GM23248 (cell line): ENCODE measurements around the gene CEP152. TPM values are rescaled to one million over a fixed set of nuclear protein-coding genes. Genes with fewer than 3 reads are reported as not detected.

Experiments
- DNase-seq: peaks from one replicate; pipeline ENCODE4 v3.0.0-alpha.2; 2015
- H2AFZ ChIP-seq: fragments of 200-600 bp; sonication (generic); 2 replicates; pipeline ENCODE4 v1.6.1; 2016; ENCODE audit warnings: antibody characterized with exemption
- H3F3A ChIP-seq: fragments of 200-600 bp; sonication (generic); 2 replicates; pipeline ENCODE4 v1.6.1; 2016; ENCODE audit warnings: mild to moderate bottlenecking, antibody characterized with exemption, mixed run types; ENCODE audit not compliant: insufficient read depth
- H3K27ac ChIP-seq: fragments of 200-600 bp; sonication (generic); 2 replicates; pipeline ENCODE4 v1.5.1; 2016; ENCODE audit warnings: mild to moderate bottlenecking
- H3K27me3 ChIP-seq: fragments of 200-600 bp; sonication (generic); replicated peaks from 2 replicates; pipeline ENCODE4 v1.6.1; 2016; ENCODE audit warnings: mild to moderate bottlenecking; ENCODE audit not compliant: insufficient read depth
- H3K36me3 ChIP-seq: fragments of 200-600 bp; sonication (generic); 2 replicates; pipeline ENCODE4 v1.6.1; 2016; ENCODE audit warnings: low read depth, mild to moderate bottlenecking
- H3K4me1 ChIP-seq: fragments of 200-600 bp; sonication (generic); 2 replicates; pipeline ENCODE4 v1.6.1; 2016; ENCODE audit warnings: mild to moderate bottlenecking; ENCODE audit not compliant: insufficient read depth
- H3K4me2 ChIP-seq: fragments of 200-600 bp; sonication (generic); one replicate; pipeline ENCODE4 v1.6.1; 2016; ENCODE audit warnings: mild to moderate bottlenecking; ENCODE audit not compliant: unreplicated experiment
- H3K4me3 ChIP-seq: fragments of 200-600 bp; sonication (generic); 2 replicates; pipeline ENCODE4 v1.5.1; 2016; ENCODE audit warnings: mild to moderate bottlenecking
- H3K79me2 ChIP-seq: fragments of 200-600 bp; sonication (generic); 2 replicates; pipeline ENCODE4 v1.6.1; 2016; ENCODE audit warnings: mild to moderate bottlenecking; ENCODE audit not compliant: insufficient read depth
- H3K9ac ChIP-seq: fragments of 200-600 bp; sonication (generic); 2 replicates; pipeline ENCODE4 v1.6.1; 2016; ENCODE audit warnings: mild to moderate bottlenecking
- H3K9me2 ChIP-seq: fragments of 200-600 bp; sonication (generic); 2 replicates; pipeline ENCODE4 v1.6.1; 2016; ENCODE audit warnings: mixed run types, mild to moderate bottlenecking, moderate library complexity; ENCODE audit not compliant: insufficient read depth
- H3K9me3 ChIP-seq: fragments of 200-600 bp; sonication (generic); one replicate; pipeline ENCODE4 v1.6.1; 2017; ENCODE audit warnings: low read depth
- H4K20me1 ChIP-seq: fragments of 200-600 bp; sonication (generic); 2 replicates; pipeline ENCODE4 v1.6.0; 2016; ENCODE audit not compliant: insufficient read depth
- EZH2 ChIP-seq: fragments of 200-600 bp; sonication (generic); IDR thresholded peaks from 2 replicates; pipeline ENCODE4 v1.6.1; 2018; ENCODE audit warnings: antibody characterized with exemption, mild to moderate bottlenecking; ENCODE audit not compliant: insufficient read depth, poor library complexity, severe bottlenecking
- EZH2phosphoT487 ChIP-seq: fragments of 200-600 bp; sonication (generic); IDR thresholded peaks from 2 replicates; pipeline ENCODE4 v1.6.1; 2018; ENCODE audit warnings: antibody characterized with exemption, moderate library complexity, mild to moderate bottlenecking, low read depth; ENCODE audit not compliant: insufficient read depth
- WGBS, 2 experiments: methylation state at CpG; one replicate each; pipeline ENCODE4 v1.1.6; 2015 to 2017; ENCODE audit warnings: low lambda C conversion rate in 2 of 2, low coverage in 1 of 2; ENCODE audit errors: missing lambda C conversion rate in 2 of 2; 5-methylcytosine and 5-hydroxymethylcytosine counted together
- in situ Hi-C: fragments of 300-500 bp; cut with MboI; formaldehyde crosslinking; loops from 2 replicates; pipeline ENCODE4 v1.15.0; 2020
- polyA plus RNA-seq: library from polyadenylated mRNA; unstranded; fragments of >200 nt; fragmentation: Nextera tagmentation; extraction: Ambion mirVana; gene quantifications from 2 replicates; pipeline ENCODE4 v1.2.1, GENCODE V29; 2016
- total RNA-seq: library from RNA; depleted of rRNA; stranded (reverse); fragments of >200 nt; shearing (Covaris generic); gene quantifications from 2 replicates; pipeline ENCODE4 v1.2.3, GENCODE V29; 2014

Gene CEP152
- total and polyA plus RNA-seq, 2 experiments from 2014 or later: 1.8 to 3.6 TPM

- TF ChIP-seq EZH2: no peak
- TF ChIP-seq EZH2phosphoT487: no peak
- 91 to 93% methylated on average over 10 of the region's 10 CpGs for WGBS, 2 experiments
- Histone ChIP-seq H3K27me3 (no peaks in the 10 kb centered on the region), H4K20me1 (no peaks in the 10 kb centered on the region), H2AFZ (no peak overlapping the region), H3K9ac (no peak overlapping the region), H3K4me1 (peaks cover 15% of the 10 kb centered on the region), H3K36me3 (peaks cover 5% of the 10 kb centered on the region), H3K79me2 (no peaks in the 10 kb centered on the region), H3K9me3 (no peaks in the 10 kb centered on the region), H3K4me2 (no peak overlapping the region), H3F3A (0 out of 2 replicates have a peak, but pooled peaks cover 8% of the 10 kb centered on the region), H3K4me3 (no peak overlapping the region), H3K27ac (no peak overlapping the region), H3K9me2 (0 out of 2 replicates have a peak, but pooled peaks cover 3% of the 10 kb centered on the region)
- DNase-seq: no peak
- in situ Hi-C loops: no loop called here
Measured at GRCh38 chr15:48778331-48778730, 32.5 kb downstream of the CEP152 start.

- in situ Hi-C loops: no loop called here
- H2AFZ ChIP-seq: no peak overlapping the region
- DNase-seq: no peak
Measured at GRCh38 chr15:48777645-48778330, 33.1 kb downstream of the CEP152 start.

GRCh38 chr15:48775546-48775945 is 35.3 kb downstream of the CEP152 start:
- Histone ChIP-seq H4K20me1 (no peaks in the 10 kb centered on the region), H3F3A (0 out of 2 replicates have a peak, but pooled peaks cover 8% of the 10 kb centered on the region), H3K79me2 (no peaks in the 10 kb centered on the region), H3K36me3 (no peaks in the 10 kb centered on the region), H3K27ac (no peak overlapping the region), H3K27me3 (no peaks in the 10 kb centered on the region), H3K4me2 (no peak overlapping the region), H3K9me2 (0 out of 2 replicates have a peak, but pooled peaks cover 3% of the 10 kb centered on the region), H3K4me1 (peaks cover 21% of the 10 kb centered on the region), H3K9me3 (no peaks in the 10 kb centered on the region), H3K9ac (no peak overlapping the region), H3K4me3 (no peak overlapping the region), H2AFZ (no peak overlapping the region)
- in situ Hi-C loops: no loop called here
- TF ChIP-seq EZH2phosphoT487 (no peak), EZH2 (no peak)
- WGBS, 2 experiments: 89 to 98% methylated on average over 2 of the region's 2 CpGs
- DNase-seq: no peak

More at GRCh38 chr15:48777645-48778330, 33.1 kb downstream of the CEP152 start:
- Histone ChIP-seq H3K9ac (no peak overlapping the region), H3K36me3 (no peaks in the 10 kb centered on the region; the same call in 1 of the 2 replicates), H3K4me2 (no peak overlapping the region), H4K20me1 (no peaks in the 10 kb centered on the region), H3K27ac (no peak overlapping the region), H3K4me1 (peaks cover 20% of the 10 kb centered on the region), H3K27me3 (no peaks in the 10 kb centered on the region), H3K9me3 (no peaks in the 10 kb centered on the region), H3K79me2 (no peaks in the 10 kb centered on the region), H3K4me3 (no peak overlapping the region), H3F3A (0 out of 2 replicates have a peak, but pooled peaks cover 8% of the 10 kb centered on the region), H3K9me2 (0 out of 2 replicates have a peak, but pooled peaks cover 3% of the 10 kb centered on the region)
- WGBS, 2 experiments: 10 to 22% methylated on average over 1 of the region's 1 CpG
- TF ChIP-seq EZH2 (no peak), EZH2phosphoT487 (no peak)

- H3K4me3 ChIP-seq: no peak overlapping the region
- no peaks in the 10 kb centered on the region for H3K27me3 ChIP-seq
- H3F3A ChIP-seq: 0 out of 2 replicates have a peak, but pooled peaks cover 8% of the 10 kb centered on the region
- H3K36me3 ChIP-seq: no peaks in the 10 kb centered on the region
- no peaks in the 10 kb centered on the region for H3K79me2 ChIP-seq
- in situ Hi-C loops: no loop called here
- no peak overlapping the region for H3K9ac ChIP-seq
- no peak overlapping the region for H3K4me2 ChIP-seq
- 92 to 100% methylated on average over 1 of the region's 1 CpG for WGBS, 2 experiments
- no peak overlapping the region for H3K27ac ChIP-seq
- TF ChIP-seq EZH2phosphoT487 (no peak), EZH2 (no peak)
- no peaks in the 10 kb centered on the region for H4K20me1 ChIP-seq
- 0 out of 2 replicates have a peak, but pooled peaks cover 3% of the 10 kb centered on the region for H3K9me2 ChIP-seq
- peaks cover 23% of the 10 kb centered on the region for H3K4me1 ChIP-seq
- H3K9me3 ChIP-seq: no peaks in the 10 kb centered on the region
- DNase-seq: no peak
- no peak overlapping the region for H2AFZ ChIP-seq
Measured at GRCh38 chr15:48774484-48774883, 36.4 kb downstream of the CEP152 start.
